Transverse colon (tissue), 4 donors: Measurements from ENCODE around the gene COX10. TPM values are rescaled to one million over a fixed set of nuclear protein-coding genes. Genes with fewer than 3 reads are reported as not detected.

ENCODE experiments used
- DNase-seq: peaks from one replicate; pipeline ENCODE4 v3.0.0-alpha.2; 2019
- H3K27ac ChIP-seq, 4 donors: fragments of 200-600 bp; sonication (generic); 2 replicates each; pipeline ENCODE4 v1.5.1; 2016 to 2018; ENCODE audit warnings: inconsistent platforms in 4 of 4
- H3K27me3 ChIP-seq: fragments of 200-600 bp; sonication (generic); 2 replicates; pipeline ENCODE4 v1.5.1; 2017; ENCODE audit warnings: inconsistent platforms
- H3K36me3 ChIP-seq, 4 donors: fragments of 200-600 bp; sonication (generic); 2 replicates each; pipeline ENCODE4 v1.5.1; 2017 to 2019; ENCODE audit warnings: inconsistent platforms in 4 of 4
- H3K4me1 ChIP-seq, 4 donors: fragments of 200-600 bp; sonication (generic); 2 replicates each; pipeline ENCODE4 v1.5.1; 2017 to 2020; ENCODE audit warnings: inconsistent platforms in 4 of 4
- H3K4me3 ChIP-seq, 4 donors: fragments of 200-600 bp; sonication (generic); 1 replicate in 1 of 4; 2 replicates in 3 of 4; pipeline versions ENCODE4 v1.5.1 to v1.6.1; 2017 to 2019; ENCODE audit warnings: inconsistent platforms in 4 of 4
- H3K9me3 ChIP-seq, 2 donors: fragments of 200-600 bp; sonication (generic); 2 replicates each; pipeline ENCODE4 v1.5.1; 2017 to 2019; ENCODE audit warnings: inconsistent platforms in 2 of 2
- CTCF ChIP-seq, 5 experiments: fragments of 200-600 bp in 3 of 5; fragments of 450-650 bp in 2 of 5; sonication (generic) in 3 of 5; IDR thresholded peaks; 1 replicate in 2 of 5; 2 replicates in 3 of 5; pipeline ENCODE4 v1.5.1; 2016 to 2017; ENCODE audit warnings: antibody characterized with exemption in 5 of 5, inconsistent platforms in 3 of 5, mild to moderate bottlenecking in 2 of 5, moderate library complexity in 1 of 5
- POLR2A ChIP-seq: fragments of 450-650 bp; IDR thresholded peaks from one replicate; pipeline ENCODE4 v1.6.1; 2016; ENCODE audit warnings: antibody characterized with exemption, mild to moderate bottlenecking, moderate library complexity
- POLR2AphosphoS5 ChIP-seq, 3 donors: sonication (generic); formaldehyde crosslinking; IDR thresholded peaks; one replicate each; pipeline ENCODE4 v1.6.1; 2016; ENCODE audit warnings: antibody characterized with exemption in 3 of 3
- WGBS, 2 donors: methylation state at CpG; one replicate each; pipeline ENCODE4 v1.1.5; 2018; ENCODE audit warnings: low coverage in 1 of 2; 5-methylcytosine and 5-hydroxymethylcytosine counted together
- in situ Hi-C, 4 donors: fragments of 200-750 bp; cut with MboI; loops; one replicate each; pipeline versions ENCODE4 v1.15.0 to v1.15.1; 2017; ENCODE audit warnings: low sequenced_read_pairs in 3 of 4, low pct_ligation_motif_present in 1 of 4, low pct_unique_long_range_greater_than_20kb in 1 of 4
- intact Hi-C: fragments of 100-400 bp; cut with DNase I; formaldehyde crosslinking; loops from one replicate; pipeline ENCODE4 v1.15.1; 2023; ENCODE audit warnings: low total_unique reads
- small RNA-seq, 4 donors: library from RNA; depleted of rRNA; stranded (forward); fragments of <200 nt; gene quantifications; one replicate each; pipeline ENCODE3, GENCODE V24; 2016
- total RNA-seq, 4 donors: library from RNA; depleted of rRNA; stranded (reverse); fragments of >200 nt; gene quantifications; one replicate each; pipeline ENCODE4 v1.1.0, GENCODE V29; 2016

Gene COX10
- total RNA-seq, 4 donors from 2014 or later = 48.9 to 61.9 (median 53.5) TPM

- Histone ChIP-seq H3K27ac (no peak overlapping the region), H3K4me3 (no peak overlapping the region), H3K9me3 (no peaks in the 10 kb centered on the region), H3K36me3 (no peaks in the 10 kb centered on the region), H3K27me3 (no peaks in the 10 kb centered on the region), H3K4me1 (no peaks in the 10 kb centered on the region)
- TF ChIP-seq POLR2A = no peak
- no peak for TF ChIP-seq CTCF (IDR thresholded peaks at IDR 0.05)
- no peak for TF ChIP-seq POLR2AphosphoS5 (IDR thresholded peaks at IDR 0.05)
- in situ Hi-C loops (no loop called here), intact Hi-C loops (no loop called here)
- no peak for DNase-seq
- 93 to 95% methylated on average over 3 of the region's 3 CpGs for WGBS, 2 donors
Measured at GRCh38 chr17:14245629-14246028, 176.3 kb downstream of the COX10 start.

Small RNA genes lying within 50 kb of the gene (small RNA-seq; reads per million reads assigned to genes)
- gene RF00090 = 0 reads per million in 4 donors

Other genes starting within 250 kb of the COX10 start
- gene CDRT15, start 167.4 kb downstream of the COX10 start, total RNA-seq = not detected
- gene HS3ST3B1, start 231.6 kb downstream of the COX10 start, total RNA-seq = 1 to 10 TPM in 2 of 4 donors, under 1 TPM in 1, not detected in 1; 0.40 to 2.5 (median 1.2) TPM